Activated B cell treated with CpG ODN at 0.5 μM for 24 hours (primary cell): ENCODE data around the gene OGN. TPM values are rescaled to one million over a fixed set of nuclear protein-coding genes. Genes with fewer than 3 reads are reported as not detected.

Experiments used
- ATAC-seq: fragments of 200-7000 bp; cut with Tn5 transposase; one replicate; pipeline ENCODE4 v1.10.0; 2021; ENCODE audit warnings: low read depth, mild to moderate bottlenecking, moderate library complexity
- CTCF ChIA-PET: fragments of 350-600 bp; sonication (Branson Sonifier 250); formaldehyde crosslinking; loops from one replicate; lab custom pipeline; 2021; ENCODE audit warnings: antibody characterized with exemption; lab: Charles Lee
- POLR2A ChIA-PET: fragments of 350-600 bp; sonication (Branson Sonifier 250); formaldehyde crosslinking; loops from one replicate; lab custom pipeline; 2021; ENCODE audit warnings: antibody characterized with exemption; lab: Charles Lee
- DNase-seq: peaks from one replicate; pipeline ENCODE4 v3.0.0; 2022
- H3K27ac Mint-ChIP-seq: one replicate; pipeline ENCODE4 v1.8.0; 2020; ENCODE audit warnings: mixed read lengths
- H3K27me3 Mint-ChIP-seq: one replicate; pipeline ENCODE4 v1.8.0; 2021; ENCODE audit warnings: mixed read lengths
- H3K36me3 Mint-ChIP-seq: one replicate; pipeline ENCODE4 v1.8.0; 2021; ENCODE audit warnings: low read depth, mixed read lengths
- H3K4me1 Mint-ChIP-seq: one replicate; pipeline ENCODE4 v1.8.0; 2021; ENCODE audit warnings: mixed read lengths
- H3K4me3 Mint-ChIP-seq: one replicate; pipeline ENCODE4 v1.8.0; 2020; ENCODE audit warnings: mild to moderate bottlenecking, mixed read lengths
- H3K9me3 Mint-ChIP-seq: one replicate; pipeline ENCODE4 v1.8.0; 2020; ENCODE audit warnings: mixed read lengths
- CTCF ChIP-seq: fragments of 200-600 bp; IDR thresholded peaks from one replicate; pipeline ENCODE4 v1.8.0; 2022; ENCODE audit warnings: antibody characterized with exemption, mild to moderate bottlenecking
- intact Hi-C: fragments of 100-400 bp; cut with micrococcal nuclease; formaldehyde crosslinking; loops from one replicate; pipeline ENCODE4 v1.15.1; 2024
- total RNA-seq: library from RNA; stranded (reverse); gene quantifications from 2 replicates; pipeline ENCODE4 v1.2.3, GENCODE V29; 2022

Gene OGN
- total RNA-seq, 1 donor from 2014 or later: not detected

- H3K27ac Mint-ChIP-seq: no peak overlapping the region
- POLR2A ChIA-PET: no interaction called here
These were observed 11.7 kb downstream of the OGN start for GRCh38 chr9:92392690-92393089.

DNA sequence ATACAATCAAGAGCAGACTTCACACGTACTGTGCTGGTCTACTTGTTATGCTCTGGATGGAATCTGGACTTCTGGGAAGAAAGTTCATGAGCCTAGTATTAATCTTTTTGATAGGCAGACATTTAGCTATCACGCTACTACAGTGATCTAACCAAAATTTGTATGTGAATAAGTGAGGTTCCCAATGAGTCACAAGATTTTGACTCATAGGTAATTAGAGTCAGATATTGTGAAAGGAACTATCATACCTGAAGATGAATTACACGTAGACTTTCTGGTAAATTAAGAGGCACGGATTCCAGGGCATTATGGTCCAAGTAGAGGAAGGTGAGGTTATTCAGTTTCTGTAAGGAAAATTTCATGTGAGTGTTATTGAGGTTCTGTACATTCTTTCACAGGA, 18.4 kb downstream of the OGN start:
- ChIA-PET CTCF (no interaction called here), POLR2A (no interaction called here)
- TF ChIP-seq CTCF: no peak
- no peaks in the 10 kb centered on the region for H3K9me3 Mint-ChIP-seq
- no peaks in the 10 kb centered on the region for H3K36me3 Mint-ChIP-seq
- ATAC-seq: no peak
- no peaks in the 10 kb centered on the region for H3K4me1 Mint-ChIP-seq
- intact Hi-C loops: no loop called here
- no peaks in the 10 kb centered on the region for H3K27me3 Mint-ChIP-seq
- no peak for DNase-seq
- H3K27ac Mint-ChIP-seq: no peak overlapping the region
- H3K4me3 Mint-ChIP-seq: no peak overlapping the region

More at GRCh38 chr9:92392690-92393089, 11.7 kb downstream of the OGN start:
- H3K4me3 Mint-ChIP-seq: no peak overlapping the region
- ATAC-seq: no peak
- H3K36me3 Mint-ChIP-seq: no peaks in the 10 kb centered on the region
- CTCF ChIA-PET: no interaction called here
- intact Hi-C loops: no loop called here
- H3K9me3 Mint-ChIP-seq: no peaks in the 10 kb centered on the region
- no peaks in the 10 kb centered on the region for H3K4me1 Mint-ChIP-seq
- no peaks in the 10 kb centered on the region for H3K27me3 Mint-ChIP-seq
- DNase-seq: no peak
- TF ChIP-seq CTCF: no peak

GRCh38 chr9:92385477-92385876, 18.9 kb downstream of the OGN start:
- intact Hi-C loops: no loop called here
- H3K4me3 Mint-ChIP-seq: no peak overlapping the region
- no peaks in the 10 kb centered on the region for H3K9me3 Mint-ChIP-seq
- no peaks in the 10 kb centered on the region for H3K4me1 Mint-ChIP-seq
- DNase-seq (no peak), ATAC-seq (no peak)
- H3K27me3 Mint-ChIP-seq: no peaks in the 10 kb centered on the region
- H3K27ac Mint-ChIP-seq: no peak overlapping the region
- TF ChIP-seq CTCF: no peak
- H3K36me3 Mint-ChIP-seq: peaks cover 3% of the 10 kb centered on the region
- ChIA-PET POLR2A (no interaction called here), CTCF (no interaction called here)

DNA sequence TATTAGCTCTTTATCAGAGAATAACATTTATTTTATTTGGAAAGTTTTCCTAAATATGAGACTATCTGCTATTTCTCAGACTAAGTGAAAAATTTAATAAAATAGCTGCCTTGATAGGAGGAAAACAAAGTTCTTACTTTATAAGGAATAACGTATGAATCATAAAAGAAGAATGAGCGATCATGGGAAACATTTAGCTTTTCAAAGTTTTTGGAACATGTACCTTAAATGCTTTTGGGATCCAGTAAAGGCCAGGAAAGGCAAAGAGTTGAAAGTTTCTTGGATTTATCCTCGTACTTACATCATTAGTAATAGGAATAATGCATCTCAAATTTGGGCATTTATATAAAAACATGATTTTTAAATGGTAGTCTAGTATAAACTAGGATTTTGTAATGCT, 19.4 kb downstream of the OGN start:
- TF ChIP-seq CTCF: no peak
- intact Hi-C loops: no loop called here

GRCh38 chr9:92384375-92384774, 20.0 kb downstream of the OGN start:
- no peak overlapping the region for H3K4me3 Mint-ChIP-seq
- intact Hi-C loops: no loop called here
- POLR2A ChIA-PET: no interaction called here
- ATAC-seq (no peak), DNase-seq (no peak)
- no peak overlapping the region for H3K27ac Mint-ChIP-seq
- CTCF ChIA-PET: no interaction called here
- peaks cover 3% of the 10 kb centered on the region for H3K36me3 Mint-ChIP-seq
- H3K9me3 Mint-ChIP-seq: no peaks in the 10 kb centered on the region
- H3K4me1 Mint-ChIP-seq: no peaks in the 10 kb centered on the region
- TF ChIP-seq CTCF: no peak
- no peaks in the 10 kb centered on the region for H3K27me3 Mint-ChIP-seq

More for the DNA sequence above, 19.4 kb downstream of the OGN start:
- no peak overlapping the region for H3K27ac Mint-ChIP-seq
- ATAC-seq (no peak), DNase-seq (no peak)
- no peaks in the 10 kb centered on the region for H3K9me3 Mint-ChIP-seq
- H3K4me3 Mint-ChIP-seq: no peak overlapping the region
- POLR2A ChIA-PET: no interaction called here
- H3K4me1 Mint-ChIP-seq: no peaks in the 10 kb centered on the region
- CTCF ChIA-PET: no interaction called here
- H3K27me3 Mint-ChIP-seq: no peaks in the 10 kb centered on the region
- peaks cover 3% of the 10 kb centered on the region for H3K36me3 Mint-ChIP-seq
